ENCODE data around the gene MKI67.
A peak's percentile ranks its signal among the peaks of the same experiment; 100 is the strongest.
"Not testable (repeated sequence)": the region's sequence is repeated elsewhere in the genome, so short reads cannot be mapped to it uniquely, and the experiment has no call there.

The MKI67 gene, protein sequence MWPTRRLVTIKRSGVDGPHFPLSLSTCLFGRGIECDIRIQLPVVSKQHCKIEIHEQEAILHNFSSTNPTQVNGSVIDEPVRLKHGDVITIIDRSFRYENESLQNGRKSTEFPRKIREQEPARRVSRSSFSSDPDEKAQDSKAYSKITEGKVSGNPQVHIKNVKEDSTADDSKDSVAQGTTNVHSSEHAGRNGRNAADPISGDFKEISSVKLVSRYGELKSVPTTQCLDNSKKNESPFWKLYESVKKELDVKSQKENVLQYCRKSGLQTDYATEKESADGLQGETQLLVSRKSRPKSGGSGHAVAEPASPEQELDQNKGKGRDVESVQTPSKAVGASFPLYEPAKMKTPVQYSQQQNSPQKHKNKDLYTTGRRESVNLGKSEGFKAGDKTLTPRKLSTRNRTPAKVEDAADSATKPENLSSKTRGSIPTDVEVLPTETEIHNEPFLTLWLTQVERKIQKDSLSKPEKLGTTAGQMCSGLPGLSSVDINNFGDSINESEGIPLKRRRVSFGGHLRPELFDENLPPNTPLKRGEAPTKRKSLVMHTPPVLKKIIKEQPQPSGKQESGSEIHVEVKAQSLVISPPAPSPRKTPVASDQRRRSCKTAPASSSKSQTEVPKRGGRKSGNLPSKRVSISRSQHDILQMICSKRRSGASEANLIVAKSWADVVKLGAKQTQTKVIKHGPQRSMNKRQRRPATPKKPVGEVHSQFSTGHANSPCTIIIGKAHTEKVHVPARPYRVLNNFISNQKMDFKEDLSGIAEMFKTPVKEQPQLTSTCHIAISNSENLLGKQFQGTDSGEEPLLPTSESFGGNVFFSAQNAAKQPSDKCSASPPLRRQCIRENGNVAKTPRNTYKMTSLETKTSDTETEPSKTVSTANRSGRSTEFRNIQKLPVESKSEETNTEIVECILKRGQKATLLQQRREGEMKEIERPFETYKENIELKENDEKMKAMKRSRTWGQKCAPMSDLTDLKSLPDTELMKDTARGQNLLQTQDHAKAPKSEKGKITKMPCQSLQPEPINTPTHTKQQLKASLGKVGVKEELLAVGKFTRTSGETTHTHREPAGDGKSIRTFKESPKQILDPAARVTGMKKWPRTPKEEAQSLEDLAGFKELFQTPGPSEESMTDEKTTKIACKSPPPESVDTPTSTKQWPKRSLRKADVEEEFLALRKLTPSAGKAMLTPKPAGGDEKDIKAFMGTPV (N-terminal part only)

DNA sequence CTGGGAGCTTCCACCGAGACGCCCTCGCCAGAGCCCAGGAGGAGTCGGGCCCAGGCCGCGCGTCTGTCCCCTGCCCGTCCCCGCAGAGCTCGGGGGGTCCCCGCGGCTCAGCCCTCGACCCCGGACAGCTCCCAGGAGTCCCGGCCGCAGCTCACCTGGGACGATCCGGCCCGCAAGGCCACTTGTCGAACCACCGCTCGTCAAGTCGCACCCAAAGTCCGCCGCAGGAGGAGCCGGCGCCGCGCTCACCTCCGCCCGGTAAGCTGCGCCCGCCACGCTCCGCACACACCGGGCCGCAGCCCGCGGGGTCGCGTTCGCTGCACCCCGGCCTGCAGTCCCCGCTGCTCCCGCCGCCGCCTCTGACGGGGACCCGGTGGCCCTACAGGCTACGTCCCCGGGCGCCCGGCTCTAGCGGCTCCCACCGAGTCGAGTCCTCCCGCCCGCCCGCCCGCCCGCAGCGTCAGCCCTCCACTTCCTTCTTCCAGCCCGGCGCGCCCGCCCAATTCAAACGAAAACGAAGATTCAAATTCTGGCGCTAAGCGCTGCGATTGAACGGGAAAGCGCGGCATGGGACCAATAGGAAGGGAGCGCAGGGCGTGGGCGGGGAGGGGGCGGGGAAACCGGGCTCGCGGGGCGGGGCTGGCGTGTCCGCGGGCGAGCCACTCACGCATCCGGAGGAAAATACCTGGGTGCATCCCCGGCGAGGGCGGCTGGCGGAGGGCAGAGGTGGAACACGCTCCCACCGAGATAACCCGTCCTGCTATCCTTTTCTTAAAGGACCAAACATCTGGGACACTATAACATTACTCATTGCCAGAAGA is at the start of gene MKI67:
TSS of gene MKI67 (minus strand) at position 480 of the 821 bp plus-strand sequence. CDS start 756 bp downstream, outside the sequence.
- DNase-seq = peak; percentile 44

DNA sequence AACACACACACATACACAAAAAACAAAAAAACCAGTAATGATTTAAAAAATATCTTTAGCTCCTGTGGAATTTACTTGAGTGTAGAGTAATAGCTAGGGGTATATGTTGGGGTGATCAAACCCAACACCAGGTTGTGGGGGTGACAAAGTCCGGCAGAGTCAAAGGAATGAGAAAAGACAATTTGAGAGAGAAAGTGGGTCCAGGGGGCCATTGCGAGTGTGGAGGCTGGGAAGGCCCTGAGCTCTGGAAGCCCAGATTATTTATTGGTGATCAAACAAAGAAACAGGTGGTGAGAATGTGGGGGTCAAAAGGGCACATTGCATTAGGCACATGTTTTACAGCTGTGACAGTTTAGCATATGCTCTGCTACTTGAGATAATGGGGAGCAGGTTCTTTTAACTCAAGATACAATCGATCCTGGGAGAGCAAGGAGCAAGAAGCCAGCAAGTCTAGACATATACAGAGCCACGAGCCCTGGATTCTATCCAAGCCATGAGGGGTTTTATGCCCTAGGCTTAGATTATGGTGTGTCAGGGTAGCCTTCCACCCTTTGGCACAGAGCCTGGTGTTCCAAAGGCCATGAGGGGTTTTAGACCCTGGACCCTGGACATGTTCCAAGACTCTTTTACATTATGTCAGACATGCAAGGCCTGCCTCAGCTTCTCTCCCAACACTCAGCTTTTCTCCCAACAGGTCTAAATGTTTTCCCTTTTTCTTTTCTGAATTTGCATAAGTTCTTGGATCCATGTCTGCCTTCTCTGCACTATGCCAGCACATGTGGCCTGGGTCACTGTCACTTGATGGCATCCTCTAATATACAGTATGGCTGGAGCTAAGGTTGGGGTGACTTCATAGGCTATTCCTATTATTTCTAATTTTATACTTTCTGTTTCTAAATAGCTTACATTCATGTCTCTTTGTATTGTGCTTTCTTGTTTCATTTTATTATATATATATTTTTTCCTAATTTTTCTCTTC is 48.6 kb upstream of the MKI67 start:
- DNase-seq = no peak

DNA sequence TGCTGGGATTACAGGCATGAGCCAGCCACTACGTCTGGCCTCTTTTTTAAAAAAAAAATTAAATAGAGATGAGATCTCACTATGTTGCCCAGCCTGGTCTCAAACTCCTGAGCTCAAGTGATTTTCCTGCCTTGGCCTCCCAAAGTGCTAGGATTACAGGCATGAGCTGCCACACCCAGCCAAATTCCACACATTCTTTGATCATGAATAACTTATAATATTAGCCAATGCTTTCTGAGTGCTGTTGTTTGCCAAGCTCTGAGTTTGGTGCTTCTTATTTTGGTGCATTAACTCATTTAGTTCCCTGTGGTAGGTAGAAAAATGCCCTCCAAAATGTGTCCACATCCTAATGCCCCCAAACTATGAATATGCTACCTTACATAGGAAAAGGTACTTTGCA is 47.2 kb upstream of the MKI67 start:
- DNase-seq = no peak

- no peak for DNase-seq
These were observed 46.5 kb upstream of the MKI67 start for GRCh38 chr10:128172756-128173155.

DNA sequence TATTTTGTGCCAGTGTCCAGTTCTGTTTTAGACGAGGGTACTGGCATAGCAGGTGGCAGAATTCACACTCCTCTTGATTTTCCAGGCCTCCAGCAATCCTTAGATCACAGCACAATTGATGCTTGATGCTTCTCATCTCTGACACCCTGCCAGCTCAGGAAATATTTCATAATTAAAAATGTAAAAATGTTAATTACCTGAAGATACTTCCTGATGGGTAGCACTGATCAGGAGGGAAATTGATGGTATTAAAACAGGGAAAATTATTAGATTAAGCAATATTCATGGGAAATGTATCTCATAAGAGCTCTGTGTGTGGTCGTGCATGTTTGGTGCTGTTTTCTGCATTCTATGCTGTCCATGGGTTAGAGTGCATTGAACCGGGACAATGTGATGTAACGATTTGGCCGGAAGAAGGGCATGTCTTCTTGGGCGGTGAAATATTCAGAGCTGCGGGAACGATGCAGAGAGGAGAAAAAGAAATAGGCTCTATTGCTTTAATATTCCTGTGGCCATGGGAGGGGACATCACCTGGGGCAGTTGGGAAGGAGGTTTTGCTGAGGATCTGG is 43.7 kb upstream of the MKI67 start:
- DNase-seq = no peak

- DNase-seq = no peak
These were observed 41.8 kb upstream of the MKI67 start for GRCh38 chr10:128167926-128168520.

DNA sequence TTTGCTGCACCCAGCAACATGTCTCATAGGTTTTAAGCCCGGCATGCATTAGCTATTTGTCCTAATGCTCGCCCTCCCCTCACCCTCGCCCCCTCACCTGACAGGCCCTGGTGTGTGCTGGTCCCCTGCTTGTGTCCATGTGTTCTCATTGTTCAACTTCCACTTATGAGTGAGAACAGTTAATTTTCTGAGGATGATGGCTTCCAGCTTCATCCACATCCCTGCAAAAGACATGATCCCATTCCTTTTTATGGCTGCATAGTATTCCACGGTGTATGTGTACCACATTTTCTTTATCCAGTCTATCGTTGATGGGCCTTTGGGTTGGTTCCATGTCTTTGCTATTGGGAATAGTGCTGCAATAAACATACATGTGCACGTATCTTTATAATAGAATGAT is 40.9 kb upstream of the MKI67 start:
- DNase-seq = not testable (repeated sequence)

DNA sequence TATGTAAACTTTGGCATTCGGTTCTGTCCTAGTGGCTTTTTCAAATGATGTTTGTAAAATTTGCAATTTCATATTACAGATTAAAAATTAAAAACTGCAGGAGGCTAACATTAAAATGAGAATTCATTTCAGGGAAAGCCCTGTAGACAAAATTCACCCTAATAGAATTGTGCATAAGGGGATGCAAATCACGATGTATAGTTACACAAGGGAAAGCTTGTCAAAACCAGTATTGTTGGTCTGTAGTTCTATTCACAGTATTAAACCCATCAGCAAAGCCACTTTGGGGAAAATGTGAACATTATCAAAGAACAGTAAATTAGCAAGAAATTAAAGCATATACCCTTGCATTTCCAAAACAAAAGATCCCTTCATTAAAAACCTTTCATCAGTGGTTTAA is 39.9 kb upstream of the MKI67 start:
- no peak for DNase-seq

DNA sequence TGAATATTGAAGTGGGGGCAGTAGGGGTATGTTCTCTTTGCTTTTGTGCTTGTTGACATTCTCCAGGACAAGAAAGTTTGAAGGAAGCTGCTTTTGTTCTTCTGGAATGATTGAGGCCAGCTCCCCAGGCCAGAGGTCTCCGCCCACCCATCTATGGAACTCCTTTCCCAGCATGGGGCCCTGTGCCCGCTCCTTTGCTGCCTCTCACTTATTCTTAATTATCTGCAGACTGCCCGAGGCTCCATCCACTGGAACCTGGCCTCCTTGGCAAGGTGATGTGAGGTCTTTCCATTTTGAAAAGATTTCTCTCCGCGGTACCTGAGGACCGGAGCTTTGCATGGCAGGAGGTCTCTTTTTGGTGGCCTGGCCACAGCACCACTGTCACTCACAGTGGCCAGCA is 39.3 kb upstream of the MKI67 start:
- DNase-seq = no peak

DNA sequence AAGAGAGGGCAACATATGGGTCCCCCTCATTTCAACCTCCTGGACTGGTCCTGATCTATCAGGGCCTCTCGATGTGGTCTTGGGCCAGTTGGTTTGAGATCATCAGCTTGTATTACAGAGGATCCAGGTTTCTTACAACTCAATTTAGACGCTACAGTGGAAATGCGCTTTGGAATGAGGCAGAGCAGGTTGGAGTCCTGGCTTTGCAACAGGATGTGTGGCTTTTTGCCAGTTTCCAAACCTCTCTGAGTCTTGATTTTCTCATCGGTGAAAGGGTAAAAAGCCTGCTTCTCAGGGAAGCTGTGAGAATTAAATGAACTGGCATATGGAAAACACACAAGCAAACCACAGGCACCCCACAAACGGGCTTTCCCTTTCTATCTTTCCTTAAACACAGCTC is 37.5 kb upstream of the MKI67 start:
- DNase-seq = no peak

DNA sequence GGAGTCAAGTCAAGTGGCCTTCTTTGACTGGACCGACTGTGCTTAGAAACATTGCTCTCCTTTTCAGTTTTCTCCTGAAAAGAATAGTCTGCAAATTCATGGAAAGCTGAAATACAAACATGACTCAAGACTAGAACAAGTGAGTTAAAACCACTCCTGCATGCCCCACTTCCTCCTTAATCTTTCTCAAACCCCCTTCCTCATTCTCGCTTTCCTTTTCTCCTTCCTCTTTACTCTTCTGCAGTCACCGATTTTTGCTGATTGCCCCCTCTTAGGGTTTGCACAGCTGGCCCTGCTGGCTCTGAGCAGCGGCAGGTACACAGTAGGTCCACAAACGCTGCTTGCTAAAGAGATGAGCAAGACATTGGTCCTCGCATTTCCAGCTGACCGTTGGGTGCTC is 34.8 kb upstream of the MKI67 start:
- DNase-seq = no peak

DNA sequence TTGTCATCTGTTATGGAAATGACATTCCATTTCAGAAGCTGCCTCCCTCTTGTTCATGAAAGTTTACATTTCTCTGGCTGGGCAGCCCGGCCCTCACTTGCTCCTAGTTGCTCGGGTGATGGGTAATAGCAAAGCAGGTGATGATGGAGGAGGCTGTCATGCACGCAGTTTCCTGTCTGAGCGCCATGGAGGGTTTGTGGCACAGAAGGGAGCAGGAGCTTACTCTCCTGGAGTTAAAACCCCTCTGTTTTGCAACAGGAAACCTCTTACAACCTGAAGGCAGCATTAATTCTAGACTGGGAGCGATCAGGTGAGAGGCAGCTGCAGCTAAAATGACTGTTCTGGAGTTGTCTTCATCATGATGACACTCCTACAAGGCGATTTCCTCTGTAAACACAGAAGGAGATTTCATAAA is 34.1 kb upstream of the MKI67 start:
- peak; percentile 17 for DNase-seq

GRCh38 chr10:128158021-128158795 is 32.0 kb upstream of the MKI67 start:
- no peak for DNase-seq

DNA sequence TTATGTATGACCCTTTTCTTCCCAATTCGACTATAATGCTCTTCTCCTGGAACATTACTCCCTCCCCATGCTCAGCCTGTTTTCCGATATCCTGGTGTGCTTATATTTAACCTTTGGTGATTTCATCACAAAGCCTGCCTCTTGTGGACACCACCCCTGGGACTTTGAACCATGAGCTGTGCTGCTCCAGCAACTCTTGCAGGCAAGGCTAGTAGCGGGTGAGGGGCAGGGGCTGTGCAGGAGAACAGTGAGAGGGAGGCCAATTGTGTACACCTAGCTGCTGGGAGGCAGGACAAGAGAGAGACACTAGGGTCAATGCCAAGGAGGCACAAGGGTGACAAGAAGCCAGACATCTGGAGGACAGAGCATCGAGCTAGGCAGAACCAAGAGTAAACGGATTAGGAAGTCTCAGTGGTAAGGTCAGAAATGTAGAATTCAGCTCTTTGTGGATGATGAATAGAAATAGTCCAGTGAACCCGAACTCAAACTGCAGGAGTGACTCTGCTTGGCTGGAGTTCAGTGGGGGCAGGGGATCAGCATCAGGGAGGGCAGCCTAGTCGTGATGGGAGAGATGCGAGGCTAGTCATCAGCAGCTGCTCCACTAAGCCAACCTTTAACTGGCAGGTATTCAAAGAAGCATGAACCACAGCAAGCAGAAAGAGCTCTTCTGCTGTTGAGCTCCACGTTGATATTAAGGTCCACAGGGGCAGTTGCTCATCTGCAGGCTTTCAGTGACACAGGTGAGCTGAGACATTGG is 31.0 kb upstream of the MKI67 start:
- DNase-seq = no peak

DNA sequence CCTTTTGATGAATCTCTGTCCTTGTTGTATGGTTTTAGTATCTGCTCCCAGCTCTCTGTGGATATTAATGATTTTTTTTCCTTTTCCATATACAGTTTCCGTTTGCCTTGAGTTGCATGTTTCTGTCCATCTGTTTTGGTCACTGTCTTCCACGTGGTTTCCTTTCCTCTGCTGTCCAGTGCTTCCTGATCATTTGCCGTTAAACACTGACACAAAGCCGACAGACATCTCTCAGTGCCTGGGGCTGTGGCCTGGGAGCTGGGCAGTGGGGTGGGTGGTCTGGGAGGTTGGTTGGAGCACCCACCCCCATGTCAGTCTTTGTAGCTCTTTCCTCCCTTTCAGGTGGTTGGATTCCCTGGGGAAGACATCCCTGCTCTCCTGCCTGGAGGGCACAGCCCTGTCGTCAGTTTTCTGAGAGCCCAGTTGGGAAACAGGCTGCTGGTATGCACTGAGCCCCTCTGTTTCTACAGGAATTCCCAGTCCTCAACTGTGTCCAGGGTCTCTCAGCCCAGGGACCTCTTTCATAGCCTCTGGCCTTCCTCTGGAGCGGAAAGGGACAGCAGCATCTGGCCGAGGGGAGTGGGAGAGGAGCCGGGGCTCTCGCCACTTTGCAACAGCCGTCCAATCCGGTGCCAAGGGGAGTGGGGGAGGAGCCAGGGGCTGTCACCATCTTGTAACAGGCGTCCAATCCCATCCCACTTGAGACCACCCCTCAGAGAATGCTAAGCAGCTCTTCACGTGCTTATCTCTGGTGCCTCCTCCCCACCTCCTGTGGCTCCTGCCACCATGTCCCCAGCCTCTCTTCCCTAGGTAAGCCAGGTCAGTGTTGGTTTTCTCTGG is 26.7 kb upstream of the MKI67 start:
- no peak for DNase-seq

DNA sequence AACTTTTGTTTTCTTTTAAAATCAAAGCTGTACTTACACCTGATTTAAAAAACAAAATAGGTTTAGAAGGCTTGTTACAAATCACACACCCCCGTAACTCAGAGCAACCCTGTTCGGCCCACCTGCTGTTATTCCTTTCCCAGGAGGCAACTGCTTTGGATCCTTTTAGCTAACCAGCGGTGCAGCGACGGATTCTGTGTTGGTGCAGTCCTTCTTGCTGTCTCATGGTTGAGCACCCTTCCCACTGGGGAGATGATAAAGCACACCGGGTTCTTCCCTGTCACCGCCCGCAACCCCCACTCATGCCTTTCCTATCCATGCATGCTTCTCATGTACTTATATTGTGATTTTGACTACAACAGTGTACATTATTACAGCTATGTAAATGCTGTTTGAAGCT is 24.8 kb upstream of the MKI67 start:
- DNase-seq = no peak

DNA sequence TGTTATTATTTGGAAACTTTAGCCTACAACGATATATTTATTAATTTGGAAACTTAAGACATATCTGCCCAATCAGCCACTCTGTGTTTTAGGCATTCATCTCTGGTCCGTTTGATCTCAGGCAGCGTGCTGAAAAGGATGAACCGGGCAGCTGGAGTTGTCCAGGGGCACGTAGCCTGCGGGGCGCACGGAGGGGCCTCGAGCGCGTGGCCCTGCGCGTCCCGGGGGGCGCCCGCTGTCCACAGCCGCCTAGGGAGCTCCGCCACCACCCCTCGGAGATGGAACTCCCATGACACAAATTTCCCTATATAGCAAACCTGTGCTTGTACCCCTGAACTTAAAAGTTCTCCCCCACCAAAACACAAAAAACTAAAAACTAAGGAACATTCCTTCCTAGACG is 24.3 kb upstream of the MKI67 start:
- DNase-seq = no peak

- peak; percentile 55 for DNase-seq
These were observed 23.8 kb upstream of the MKI67 start for GRCh38 chr10:128150045-128150493.

All from NCI-H748 treated with DMSO at 0.1 percent for 48 hours (cell line).